HG03521 (cell line): ENCODE results near the gene NPIPB9.

ENCODE experiments used
- ATAC-seq: cut with Tn5 transposase; IDR thresholded peaks from one replicate; pipeline ENCODE4 v1.9.1; 2021; ENCODE audit warnings: mild to moderate bottlenecking, moderate library complexity; ENCODE audit not compliant: unreplicated experiment

NPIPB9 gene

DNA sequence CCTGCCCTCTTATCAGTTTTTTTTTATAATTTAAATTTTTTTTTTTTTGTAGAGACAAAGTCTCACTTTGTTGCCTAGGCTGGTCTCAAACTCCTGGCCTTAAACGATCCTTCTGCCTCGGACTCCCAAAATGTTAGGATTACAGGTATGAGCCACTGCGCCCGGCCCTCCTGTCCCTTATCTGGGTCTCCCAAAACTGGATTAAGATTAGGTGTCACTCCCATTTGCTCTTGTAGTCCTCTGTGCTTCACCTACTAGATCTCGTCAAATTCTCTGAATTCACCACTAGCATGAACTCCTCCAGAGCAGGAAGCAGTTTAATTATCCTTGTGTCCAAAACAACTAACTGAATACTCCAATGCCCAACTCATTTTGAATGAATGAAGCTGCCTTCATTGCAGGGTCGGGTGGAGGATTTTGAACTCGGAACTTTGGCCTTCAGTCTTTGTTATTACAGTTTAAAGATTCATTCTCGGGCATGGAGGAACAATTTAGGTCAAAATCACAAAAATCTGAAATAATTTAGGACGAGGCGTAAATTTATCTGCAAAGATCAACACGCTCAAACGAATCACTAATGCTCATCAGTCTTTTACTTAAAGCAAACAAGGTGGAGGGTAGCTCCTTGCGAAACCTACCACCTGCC lies 70.4 kb downstream of the NPIPB9 start:
- no peak for ATAC-seq
